ENCODE measurements around the gene GPR68. TPM values are rescaled to one million over a fixed set of nuclear protein-coding genes. Genes with fewer than 3 reads are reported as not detected.

Gene GPR68
- total and polyA plus RNA-seq, 2 donors, result 1.7 to 2.8 TPM

DNA sequence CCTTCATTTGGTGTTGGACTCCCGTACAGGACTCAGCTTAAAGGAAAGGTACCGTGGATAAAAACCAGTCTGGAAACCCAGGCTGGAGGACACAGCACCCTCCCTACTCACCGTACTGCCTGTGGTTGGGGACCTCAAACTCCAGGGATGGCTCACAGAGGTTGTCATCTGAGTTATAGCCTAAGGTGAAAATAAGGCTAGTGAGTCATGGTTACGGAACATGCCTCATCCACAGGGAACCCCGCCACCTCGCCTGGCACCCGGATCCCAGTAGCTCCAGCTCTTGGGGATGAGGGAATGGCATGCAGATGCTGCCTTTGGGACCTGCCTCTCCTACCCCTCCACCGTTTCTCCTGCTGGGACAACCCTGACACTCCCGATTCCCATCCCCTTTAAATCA is 36.8 kb upstream of the GPR68 start:
- Histone ChIP-seq H3K27ac (ENCODE audit: low read depth) (no peak overlapping the region), H3K36me3 (ENCODE audit: insufficient read depth) (peaks cover 4% of the 10 kb centered on the region), H3K4me1 (ENCODE audit: insufficient read depth) (no peaks in the 10 kb centered on the region), H3K4me3 (ENCODE audit: low read depth, low read length) (no peak overlapping the region)
- no peak for DNase-seq (ENCODE audit: extremely low spot score)
- WGBS, result 95% methylated on average over 9 of the region's 9 CpGs

DNA sequence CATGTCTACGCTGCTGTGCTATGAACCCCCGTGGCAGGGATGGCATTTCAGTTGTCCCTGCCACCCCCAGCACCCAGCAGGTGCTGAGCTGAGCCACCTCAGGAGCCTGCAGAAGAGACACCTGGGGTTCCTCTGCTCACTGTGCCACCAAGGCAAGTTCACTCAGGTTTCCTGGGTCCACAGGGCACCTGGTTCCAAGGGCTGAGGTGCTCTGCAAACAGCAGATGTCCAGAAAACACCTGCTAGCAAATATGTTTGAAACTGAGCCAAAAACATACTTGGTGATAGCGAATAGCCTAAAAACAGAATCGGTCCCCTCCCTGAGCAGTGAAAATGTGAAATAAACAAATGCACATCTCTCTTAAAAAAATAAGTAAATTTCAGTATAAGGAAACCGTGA is 35.6 kb upstream of the GPR68 start:
- Histone ChIP-seq H3K27ac (ENCODE audit: low read depth) (no peak overlapping the region), H3K4me1 (ENCODE audit: insufficient read depth) (no peaks in the 10 kb centered on the region), H3K36me3 (ENCODE audit: insufficient read depth) (peaks cover 4% of the 10 kb centered on the region), H3K4me3 (ENCODE audit: low read depth, low read length) (no peak overlapping the region)
- WGBS, result 81% methylated on average over 5 of the region's 5 CpGs
- DNase-seq (ENCODE audit: extremely low spot score), result no peak

DNA sequence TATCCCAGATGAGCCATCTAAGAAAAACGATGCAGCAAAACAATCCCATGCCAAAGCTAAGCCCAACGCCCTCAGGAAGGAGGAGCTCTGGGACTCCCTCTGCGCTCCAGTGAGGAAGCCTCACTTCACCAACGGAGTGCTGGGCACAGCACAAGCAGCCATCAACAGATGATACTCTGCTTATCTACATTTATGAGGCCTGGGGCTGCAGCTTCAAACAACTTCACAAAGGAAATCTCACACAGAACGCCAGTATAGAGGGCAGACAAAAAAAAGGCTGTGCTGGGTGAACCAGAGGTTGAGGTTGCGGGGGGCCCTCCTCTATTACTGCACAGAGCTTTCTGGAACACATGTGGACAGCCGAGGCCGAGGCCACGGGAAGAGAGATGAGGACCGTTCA is 34.9 kb upstream of the GPR68 start:
- Histone ChIP-seq H3K4me1 (ENCODE audit: insufficient read depth) (no peaks in the 10 kb centered on the region), H3K4me3 (ENCODE audit: low read depth, low read length) (no peak overlapping the region), H3K36me3 (ENCODE audit: insufficient read depth) (peaks cover 4% of the 10 kb centered on the region), H3K27ac (ENCODE audit: low read depth) (no peak overlapping the region)
- DNase-seq (ENCODE audit: extremely low spot score), result no peak
- 83% methylated on average over 10 of the region's 10 CpGs for WGBS

GRCh38 chr14:91278383-91278715 is 33.8 kb upstream of the GPR68 start:
- no peak overlapping the region for H3K27ac ChIP-seq (ENCODE audit: low read depth)
- no peaks in the 10 kb centered on the region for H3K4me1 ChIP-seq (ENCODE audit: insufficient read depth)
- no peak for DNase-seq (ENCODE audit: extremely low spot score)
- no peak overlapping the region for H3K4me3 ChIP-seq (ENCODE audit: low read depth, low read length)
- WGBS, result 95% methylated on average over 5 of the region's 5 CpGs
- H3K36me3 ChIP-seq (ENCODE audit: insufficient read depth), result peaks cover 4% of the 10 kb centered on the region

DNA sequence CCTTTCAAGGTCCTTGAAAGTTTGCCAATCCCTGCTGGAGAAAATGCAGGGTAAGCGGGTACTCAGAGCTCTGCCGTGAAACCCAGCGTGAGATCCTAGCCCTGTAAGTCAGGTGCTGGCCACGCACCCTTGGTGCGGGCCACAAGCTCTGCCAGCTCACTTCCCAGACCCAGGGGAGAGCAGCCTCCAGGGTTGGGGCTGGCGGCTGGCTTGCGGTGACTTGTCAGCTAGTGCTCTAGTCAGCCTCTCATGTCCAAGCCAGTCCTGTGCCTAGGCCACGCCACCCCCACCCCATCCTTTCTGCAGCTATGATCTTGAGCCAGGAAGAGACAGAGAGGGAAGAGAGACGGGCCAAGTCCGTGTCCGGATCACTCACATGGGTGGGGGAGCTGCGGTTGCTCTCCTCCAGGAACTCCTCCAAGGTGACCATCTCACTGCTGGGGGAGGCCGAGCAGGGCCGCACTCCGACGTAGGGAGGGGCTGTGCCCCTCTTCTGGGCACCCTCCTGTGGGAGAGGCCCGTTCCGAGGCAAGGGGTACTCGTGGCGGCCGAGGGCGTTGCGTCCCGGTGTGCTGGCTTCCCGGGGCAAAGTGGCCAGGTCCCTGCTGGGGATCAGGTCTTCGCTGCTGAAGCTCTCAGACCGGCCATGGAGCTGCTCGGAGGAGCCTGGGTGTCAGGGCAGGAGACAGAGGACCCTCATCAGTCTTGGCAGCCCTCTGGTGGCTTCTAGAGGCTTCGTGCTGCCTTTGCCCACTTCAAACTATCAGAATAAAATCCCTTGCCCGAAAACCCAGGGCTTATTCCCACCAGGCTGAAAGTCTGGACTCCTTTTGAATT is 33.3 kb upstream of the GPR68 start:
- no peaks in the 10 kb centered on the region for H3K4me1 ChIP-seq (ENCODE audit: insufficient read depth)
- H3K27ac ChIP-seq (ENCODE audit: low read depth), result no peak overlapping the region
- no peak for DNase-seq (ENCODE audit: extremely low spot score)
- peaks cover 4% of the 10 kb centered on the region for H3K36me3 ChIP-seq (ENCODE audit: insufficient read depth)
- no peak overlapping the region for H3K4me3 ChIP-seq (ENCODE audit: low read depth, low read length)
- WGBS, result 89% methylated on average over 30 of the region's 30 CpGs

- H3K4me1 ChIP-seq (ENCODE audit: insufficient read depth), result peaks cover 2% of the 10 kb centered on the region
- H3K36me3 ChIP-seq (ENCODE audit: insufficient read depth), result peaks cover 2% of the 10 kb centered on the region
- WGBS, result 93% methylated on average over 9 of the region's 9 CpGs
- H3K4me3 ChIP-seq (ENCODE audit: low read depth, low read length), result no peak overlapping the region
- DNase-seq (ENCODE audit: extremely low spot score), result no peak
- H3K27ac ChIP-seq (ENCODE audit: low read depth), result no peak overlapping the region
These were observed 30.3 kb upstream of the GPR68 start for GRCh38 chr14:91274796-91275195.

GRCh38 chr14:91273885-91274273 is 29.4 kb upstream of the GPR68 start:
- 89% methylated on average over 13 of the region's 13 CpGs for WGBS
- Histone ChIP-seq H3K4me3 (ENCODE audit: low read depth, low read length) (no peak overlapping the region), H3K36me3 (ENCODE audit: insufficient read depth) (peaks cover 2% of the 10 kb centered on the region), H3K27ac (ENCODE audit: low read depth) (no peak overlapping the region), H3K4me1 (ENCODE audit: insufficient read depth) (peaks cover 2% of the 10 kb centered on the region)
- no peak for DNase-seq (ENCODE audit: extremely low spot score)

DNA sequence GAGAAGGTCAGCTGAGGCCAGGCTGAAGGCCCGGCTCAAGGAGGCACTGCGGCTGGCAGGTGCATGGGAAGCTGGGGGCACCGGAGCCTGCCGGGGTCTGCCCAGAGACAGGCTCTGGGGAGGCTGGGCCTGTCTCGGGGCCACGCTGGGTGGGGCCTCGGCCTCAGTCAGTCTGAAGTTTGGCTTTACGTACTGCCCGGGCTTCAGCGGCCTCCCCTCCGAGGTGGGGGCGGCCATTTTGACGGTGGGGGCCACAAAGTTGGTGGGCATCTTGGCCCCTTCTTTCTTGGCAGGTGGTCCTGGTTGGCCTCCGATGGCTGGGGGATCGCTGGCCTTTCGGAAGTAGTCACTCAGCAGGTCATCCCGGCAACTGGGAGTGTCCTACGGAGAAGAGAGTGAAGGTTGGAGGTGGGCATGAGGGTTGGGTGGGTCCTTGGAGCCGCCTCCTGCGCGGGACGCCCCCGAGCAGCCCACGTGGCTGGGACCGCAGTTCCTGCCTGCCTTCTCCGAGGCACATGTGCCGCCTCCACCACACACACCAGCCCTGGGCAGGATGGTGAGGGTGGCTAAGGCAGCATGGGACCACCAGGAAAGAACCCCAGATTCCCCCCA is 28.9 kb upstream of the GPR68 start:
- Histone ChIP-seq H3K27ac (ENCODE audit: low read depth) (no peak overlapping the region), H3K4me1 (ENCODE audit: insufficient read depth) (peaks cover 2% of the 10 kb centered on the region), H3K4me3 (ENCODE audit: low read depth, low read length) (no peak overlapping the region), H3K36me3 (ENCODE audit: insufficient read depth) (peaks cover 2% of the 10 kb centered on the region)
- no peak for DNase-seq (ENCODE audit: extremely low spot score)
- 95% methylated on average over 27 of the region's 27 CpGs for WGBS

- no peak overlapping the region for H3K27ac ChIP-seq (ENCODE audit: low read depth)
- DNase-seq (ENCODE audit: extremely low spot score), result no peak
- H3K4me1 ChIP-seq (ENCODE audit: insufficient read depth), result peaks cover 2% of the 10 kb centered on the region
- H3K36me3 ChIP-seq (ENCODE audit: insufficient read depth), result peaks cover under 1% of the 10 kb centered on the region
- 91% methylated on average over 43 of the region's 43 CpGs for WGBS
- H3K4me3 ChIP-seq (ENCODE audit: low read depth, low read length), result no peak overlapping the region
These were observed 28.1 kb upstream of the GPR68 start for GRCh38 chr14:91272341-91273272.

- no peak for DNase-seq (ENCODE audit: extremely low spot score)
- peaks cover 2% of the 10 kb centered on the region for H3K4me1 ChIP-seq (ENCODE audit: insufficient read depth)
- 91% methylated on average over 9 of the region's 9 CpGs for WGBS
- H3K36me3 ChIP-seq (ENCODE audit: insufficient read depth), result no peaks in the 10 kb centered on the region
- no peak overlapping the region for H3K27ac ChIP-seq (ENCODE audit: low read depth)
- H3K4me3 ChIP-seq (ENCODE audit: low read depth, low read length), result no peak overlapping the region
These were observed 27.1 kb upstream of the GPR68 start for GRCh38 chr14:91271639-91272038.

DNA sequence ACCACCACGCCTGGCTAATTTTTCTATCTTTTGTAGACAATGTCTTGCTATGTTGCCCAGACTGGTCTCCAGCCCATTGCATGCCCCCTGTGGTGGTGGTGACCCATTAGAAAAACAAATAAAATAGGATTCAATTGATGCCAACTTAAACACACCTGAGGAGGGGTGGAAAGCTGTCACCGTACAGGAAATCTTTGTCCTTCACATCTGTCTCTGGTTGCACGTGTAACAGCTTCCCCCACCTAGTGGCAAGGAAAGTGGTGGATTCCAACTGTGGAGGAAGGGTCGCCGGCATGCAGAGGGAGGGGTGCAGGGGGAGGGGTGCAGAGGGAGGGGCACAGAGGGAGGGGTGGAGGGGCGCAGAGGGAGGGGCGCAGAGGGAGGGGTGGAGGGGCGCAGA is 26.1 kb upstream of the GPR68 start:
- Histone ChIP-seq H3K4me1 (ENCODE audit: insufficient read depth) (peaks cover 2% of the 10 kb centered on the region), H3K36me3 (ENCODE audit: insufficient read depth) (no peaks in the 10 kb centered on the region), H3K4me3 (ENCODE audit: low read depth, low read length) (no peak overlapping the region), H3K27ac (ENCODE audit: low read depth) (no peak overlapping the region)
- no peak for DNase-seq (ENCODE audit: extremely low spot score)
- 72% methylated on average over 7 of the region's 8 CpGs for WGBS

DNA sequence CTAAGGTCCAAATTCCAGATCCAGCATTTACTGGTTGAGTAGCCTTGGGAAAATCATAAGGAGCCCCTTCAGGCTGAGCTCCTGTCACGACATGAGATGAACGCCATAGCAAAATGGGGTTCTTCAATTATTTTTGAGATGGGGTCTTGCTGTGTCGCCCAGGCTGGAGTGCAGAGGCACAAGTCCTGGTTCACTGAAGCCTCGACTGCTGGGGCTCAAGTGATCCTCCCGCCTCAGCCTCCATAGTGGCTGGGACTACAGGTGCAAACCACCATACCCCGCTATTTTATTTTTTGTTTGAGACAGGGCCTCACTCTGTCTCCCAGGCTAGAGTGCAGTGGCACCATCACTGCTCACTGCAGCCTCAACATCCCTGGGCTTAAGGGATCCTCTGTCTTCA is 25.7 kb upstream of the GPR68 start:
- WGBS, result 97% methylated on average over 6 of the region's 6 CpGs
- peaks cover 2% of the 10 kb centered on the region for H3K4me1 ChIP-seq (ENCODE audit: insufficient read depth)
- H3K4me3 ChIP-seq (ENCODE audit: low read depth, low read length), result no peak overlapping the region
- DNase-seq (ENCODE audit: extremely low spot score), result no peak
- H3K36me3 ChIP-seq (ENCODE audit: insufficient read depth), result no peaks in the 10 kb centered on the region
- no peak overlapping the region for H3K27ac ChIP-seq (ENCODE audit: low read depth)

DNA sequence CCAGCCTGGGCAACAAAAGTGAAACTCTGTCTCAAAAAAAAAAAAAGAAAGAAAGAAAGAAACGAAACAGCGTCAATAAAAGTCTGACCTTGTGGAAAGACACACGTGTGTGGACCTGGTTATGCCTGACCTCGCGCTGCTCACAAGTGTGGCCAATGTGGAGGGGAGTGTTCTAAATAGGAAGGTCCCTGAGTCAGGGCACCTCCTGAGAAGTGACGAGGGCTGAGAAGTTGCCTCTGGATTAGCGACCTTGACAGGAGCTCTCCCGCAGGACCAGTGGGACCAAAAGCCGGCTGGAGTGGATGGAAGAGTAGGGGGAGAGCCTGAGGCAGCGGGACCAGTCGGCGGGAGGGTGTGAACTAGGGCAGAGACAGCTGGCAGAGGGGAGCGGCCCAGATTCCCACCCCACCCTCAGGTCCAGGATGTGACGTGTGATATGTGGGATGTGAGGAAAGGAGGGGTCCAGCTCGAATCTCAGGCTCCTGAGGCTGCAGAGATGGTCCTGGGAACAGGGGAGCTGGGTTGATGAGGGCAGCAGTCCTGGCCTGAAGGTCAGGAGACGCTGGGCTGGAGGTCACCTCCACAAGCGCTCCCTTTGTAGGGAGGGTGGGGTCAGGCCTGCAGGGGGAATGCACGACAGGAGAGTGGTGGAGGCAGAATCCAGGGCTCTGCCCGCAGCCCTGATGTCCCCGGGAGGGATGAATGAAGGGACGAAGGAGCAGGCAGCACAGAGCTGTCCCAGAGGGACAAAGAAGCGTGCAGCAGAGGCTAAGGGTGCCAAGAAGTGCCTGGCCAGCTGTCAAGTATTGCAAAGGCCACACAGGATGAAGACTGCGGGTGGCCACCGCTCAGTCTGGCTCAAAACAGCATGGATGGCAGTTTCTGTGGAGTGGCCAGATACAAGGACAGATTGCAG is 24.8 kb upstream of the GPR68 start:
- no peak overlapping the region for H3K4me3 ChIP-seq (ENCODE audit: low read depth, low read length)
- peaks cover 2% of the 10 kb centered on the region for H3K4me1 ChIP-seq (ENCODE audit: insufficient read depth)
- WGBS, result 50% methylated on average over 24 of the region's 24 CpGs
- no peaks in the 10 kb centered on the region for H3K36me3 ChIP-seq (ENCODE audit: insufficient read depth)
- no peak for DNase-seq (ENCODE audit: extremely low spot score)
- H3K27ac ChIP-seq (ENCODE audit: low read depth), result no peak overlapping the region

Data from urinary bladder (tissue), 4 donors.